ENCODE data around the gene SNAP29.
A peak's percentile ranks its signal among the peaks of the same experiment; 100 is the strongest.
"Not testable (repeated sequence)": the region's sequence is repeated elsewhere in the genome, so short reads cannot be mapped to it uniquely, and the experiment has no call there.

SNAP29 gene

DNA sequence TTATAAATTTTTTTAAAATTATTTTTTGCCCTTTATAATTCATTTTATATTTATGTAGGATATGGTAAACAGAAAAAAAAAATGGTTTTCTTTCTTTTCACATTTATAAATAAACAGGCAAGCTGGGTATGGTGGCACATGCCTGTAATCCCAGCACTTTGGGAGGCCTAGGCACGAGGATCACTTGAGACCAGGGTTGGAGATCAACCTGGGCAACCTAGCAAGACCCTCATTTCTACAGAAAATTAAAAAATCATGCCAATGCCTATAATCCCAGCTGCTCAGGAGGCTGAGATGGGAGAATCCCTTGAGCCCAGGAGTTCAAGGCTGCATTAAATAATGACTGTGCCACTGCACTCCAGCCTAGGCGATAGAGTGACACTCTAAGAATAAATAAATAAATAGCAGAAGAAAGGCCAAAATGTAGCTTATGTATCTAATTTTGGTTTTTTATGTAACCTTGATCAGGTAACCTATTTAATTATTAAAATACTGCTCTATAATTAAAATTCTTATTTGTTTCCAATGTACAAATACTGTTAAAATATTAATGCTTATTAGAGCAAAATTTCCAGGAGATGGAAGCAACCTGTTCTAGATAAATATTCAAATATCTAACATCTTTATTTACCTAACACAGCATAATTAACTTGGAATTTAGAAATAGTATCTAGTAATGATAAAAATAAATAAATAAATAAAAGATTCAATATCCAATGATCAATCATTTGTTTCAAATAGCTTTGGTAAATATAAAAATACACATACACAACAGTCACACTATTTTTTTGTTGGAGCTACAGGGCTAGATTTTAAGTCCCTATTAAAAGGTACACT lies 21.6 kb upstream of the SNAP29 start:
- no peak for DNase-seq (ENCODE audit: low spot score)

DNA sequence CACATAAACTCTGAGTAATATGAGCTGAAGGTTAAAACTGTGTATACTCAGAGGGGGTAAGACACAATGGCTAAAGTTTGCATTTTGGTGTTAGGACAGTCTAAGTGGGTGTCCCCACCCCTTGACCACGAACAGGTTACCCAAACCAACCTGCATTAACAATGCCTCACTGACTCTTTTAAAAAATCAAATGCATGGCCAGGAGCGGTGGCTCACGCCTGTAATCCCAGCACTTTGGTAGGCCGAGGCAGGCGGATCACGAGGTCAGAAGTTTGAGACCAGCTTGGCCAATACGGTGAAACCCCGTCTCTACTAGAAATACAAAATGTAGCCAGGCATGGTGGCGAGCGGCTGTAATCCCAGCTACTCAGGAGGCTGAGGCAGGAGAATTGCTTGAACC lies 19.5 kb upstream of the SNAP29 start:
- DNase-seq (ENCODE audit: low spot score): not testable (repeated sequence)

DNA sequence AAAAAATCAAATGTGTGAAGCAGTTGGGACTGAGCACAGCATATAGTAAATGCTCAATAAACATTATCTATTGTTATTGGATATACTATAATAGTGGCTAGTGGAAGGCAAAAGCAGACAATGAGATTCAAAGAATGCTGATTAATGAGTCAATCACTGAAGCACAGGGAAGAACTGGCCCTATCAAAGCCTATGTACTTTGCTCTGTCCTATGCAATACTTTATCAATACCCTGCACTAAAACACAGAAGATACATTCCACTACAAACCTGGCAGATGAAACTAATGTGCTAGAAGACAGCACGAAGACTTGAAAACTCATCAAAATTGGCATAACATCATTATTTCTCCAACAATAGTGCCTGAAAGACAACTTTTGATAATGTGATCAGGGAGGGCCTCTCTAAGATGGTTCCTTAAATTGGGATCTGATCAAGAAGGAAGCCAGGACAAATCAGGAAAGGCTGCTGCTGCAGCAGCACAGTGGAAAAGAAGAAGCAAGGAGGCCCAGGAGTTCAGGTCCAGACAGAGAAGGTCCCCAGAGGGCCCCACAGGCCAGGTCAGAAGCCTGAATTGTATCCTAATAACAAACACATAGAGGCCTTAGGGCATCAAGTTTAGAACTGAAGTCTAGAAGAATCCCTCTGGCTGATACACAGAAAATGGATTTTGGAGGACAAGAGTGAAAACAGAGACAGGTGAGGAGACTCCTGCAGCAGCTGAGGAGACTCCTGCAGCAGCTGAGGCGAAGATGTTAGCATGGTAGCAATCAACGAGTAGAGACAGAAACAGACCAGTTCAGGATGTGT lies 18.8 kb upstream of the SNAP29 start:
- DNase-seq (ENCODE audit: low spot score): no peak

DNA sequence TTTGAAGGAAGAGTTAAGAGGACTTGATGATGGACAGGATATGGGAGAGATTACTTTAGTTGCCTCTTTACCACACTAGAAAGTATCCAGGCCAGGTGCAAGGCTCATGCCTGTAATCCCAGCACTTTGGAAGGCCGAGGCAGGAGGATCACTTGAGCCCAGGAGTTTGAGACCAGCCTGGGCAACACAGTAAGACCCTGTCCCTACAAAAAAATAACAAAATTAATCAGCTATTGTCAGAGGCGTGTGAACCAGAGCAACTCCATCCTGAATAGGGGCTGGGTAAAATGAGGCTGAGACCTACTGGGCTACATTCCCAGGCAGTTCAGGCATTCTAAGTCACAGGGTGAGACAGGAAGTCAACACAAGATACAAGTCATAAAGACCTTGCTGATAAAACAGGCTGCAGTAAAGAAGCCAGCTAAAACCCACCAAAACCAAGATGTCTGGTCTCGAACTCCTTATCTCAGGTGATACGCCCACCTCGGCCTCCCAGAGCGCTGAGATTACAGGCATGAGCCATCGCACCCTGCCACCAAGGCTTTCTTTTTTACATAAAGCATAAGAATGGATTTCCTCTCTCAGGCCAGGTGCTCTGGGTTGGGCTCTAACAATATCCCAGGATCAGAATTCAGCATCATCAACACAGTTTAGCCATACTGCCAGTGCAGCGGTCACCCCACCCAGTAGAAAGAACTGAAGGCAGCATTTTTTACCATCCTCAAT lies 18.0 kb upstream of the SNAP29 start:
- DNase-seq (ENCODE audit: low spot score): no peak

DNA sequence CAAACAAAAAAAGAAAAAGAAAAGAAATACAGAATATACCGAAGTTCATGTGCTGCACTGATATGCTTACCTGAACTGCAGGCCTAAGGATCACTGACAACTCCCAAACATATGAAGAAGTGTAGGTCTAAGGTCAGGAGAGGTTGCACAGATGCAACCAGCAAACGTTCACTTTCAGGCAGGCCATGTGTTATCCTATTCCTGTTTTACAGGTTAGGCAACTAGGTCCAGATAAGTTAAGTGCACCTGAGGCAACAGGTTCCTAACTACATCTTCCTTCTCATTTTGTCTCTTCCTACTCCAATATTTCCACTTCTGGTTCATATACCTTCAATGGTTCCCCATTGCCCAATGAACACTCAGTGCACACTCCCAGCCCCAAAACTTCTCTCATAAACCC lies 15.3 kb upstream of the SNAP29 start:
- DNase-seq (ENCODE audit: low spot score): no peak

DNA sequence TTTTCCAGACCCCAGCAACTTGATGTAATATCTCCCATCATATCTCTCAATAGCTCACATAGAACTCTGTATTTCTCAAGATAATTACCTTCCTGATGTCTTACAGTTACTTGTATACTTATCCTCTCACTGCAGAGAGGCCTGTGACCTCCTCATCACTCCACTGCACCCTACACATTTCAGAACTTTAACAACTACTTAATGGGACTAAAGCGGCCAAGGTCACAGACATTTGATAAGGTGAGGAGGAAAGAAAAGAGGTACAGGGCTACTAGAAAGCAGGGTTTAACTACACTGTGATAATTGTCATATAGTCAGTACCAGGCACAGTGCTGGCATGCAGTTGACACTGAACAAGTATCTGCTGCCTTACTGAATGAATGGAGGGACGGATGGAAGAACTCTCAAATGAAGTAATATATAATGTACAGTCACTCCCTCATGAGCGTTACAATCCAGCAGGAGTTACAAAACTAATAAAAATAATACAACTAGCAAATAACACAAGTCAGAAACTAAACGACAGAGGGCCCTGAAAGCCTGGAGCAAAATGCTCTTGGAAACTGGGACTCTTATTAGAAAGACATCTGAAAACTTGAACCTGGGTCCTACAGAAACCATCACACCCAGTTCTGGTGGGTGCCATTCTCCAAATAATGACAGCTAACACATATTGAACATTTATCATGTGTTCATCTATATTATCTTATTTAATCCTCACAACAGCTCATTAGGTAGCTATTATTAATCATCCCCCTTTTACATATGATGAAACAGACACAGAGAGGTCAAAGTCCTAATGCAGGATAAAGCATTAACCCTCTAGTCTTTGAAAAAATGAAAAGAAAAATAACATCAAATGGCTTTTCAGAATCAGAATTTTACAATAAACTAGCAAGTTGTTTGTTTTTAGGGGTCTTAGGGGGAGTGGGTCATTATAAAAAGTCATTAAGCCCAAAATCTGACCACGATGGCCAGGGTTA lies 14.5 kb upstream of the SNAP29 start:
- no peak for DNase-seq (ENCODE audit: low spot score)

DNA sequence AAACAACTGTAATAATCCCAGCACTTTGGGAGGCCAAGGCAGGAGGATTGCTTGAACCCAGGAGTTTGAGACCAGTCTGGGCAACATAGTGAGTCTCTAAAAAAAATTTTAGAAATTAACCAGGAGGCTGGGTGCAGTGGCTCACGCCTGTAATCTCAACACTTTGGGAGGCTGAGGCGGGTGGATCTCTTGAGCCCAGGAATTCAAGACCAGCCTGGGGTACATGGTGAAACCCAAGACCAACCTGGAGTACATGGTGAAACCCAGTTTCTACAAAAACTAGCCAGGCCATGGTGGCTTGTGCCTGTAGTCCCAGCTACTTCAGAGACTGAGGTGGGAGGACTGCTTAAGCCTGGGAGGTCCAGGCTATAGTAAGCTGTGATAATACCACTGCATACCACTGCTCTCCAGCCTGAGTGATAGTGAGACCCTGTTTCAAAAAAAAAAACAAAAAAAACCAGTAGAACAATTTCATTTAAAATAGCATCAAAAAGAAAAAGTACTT lies 11.4 kb upstream of the SNAP29 start:
- DNase-seq (ENCODE audit: low spot score): no peak

DNA sequence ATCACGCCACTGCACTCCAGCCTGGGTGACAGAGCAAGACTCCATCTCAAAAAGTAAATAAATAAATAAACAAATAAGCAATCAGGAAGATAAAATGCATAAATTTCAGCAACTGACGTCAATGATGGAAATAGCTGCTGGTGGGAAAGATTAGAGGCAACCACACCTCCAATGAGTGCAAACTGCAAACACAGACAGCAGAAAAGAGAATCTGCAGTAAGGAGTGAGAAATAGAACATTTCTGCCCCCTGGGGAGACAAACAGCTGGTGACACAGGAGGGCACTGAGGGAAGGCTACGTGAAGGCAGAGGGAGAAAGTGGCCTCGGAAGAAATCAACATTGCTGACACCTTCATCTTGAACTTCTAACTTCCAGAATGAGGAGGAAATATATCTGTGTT lies 6.7 kb upstream of the SNAP29 start:
- no peak for DNase-seq (ENCODE audit: low spot score)

DNA sequence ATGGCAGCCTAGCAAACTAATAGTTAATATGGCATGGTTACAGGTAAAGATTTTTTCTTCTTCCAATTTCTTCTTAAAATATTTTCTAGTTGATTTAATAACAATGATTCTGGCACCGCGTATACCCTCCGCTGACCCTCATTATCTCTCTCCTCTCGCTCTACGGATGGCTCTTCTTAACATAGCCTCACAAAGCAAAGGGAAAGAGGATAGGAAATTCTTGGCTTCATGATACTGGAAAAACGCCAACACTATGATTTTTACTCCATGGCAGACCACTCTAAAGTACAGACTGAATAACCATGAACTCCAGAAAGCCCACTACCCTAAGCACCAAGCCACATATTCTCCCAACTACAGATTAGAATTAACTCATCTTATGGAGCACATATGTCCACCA lies 6.3 kb upstream of the SNAP29 start:
- DNase-seq (ENCODE audit: low spot score): no peak

DNA sequence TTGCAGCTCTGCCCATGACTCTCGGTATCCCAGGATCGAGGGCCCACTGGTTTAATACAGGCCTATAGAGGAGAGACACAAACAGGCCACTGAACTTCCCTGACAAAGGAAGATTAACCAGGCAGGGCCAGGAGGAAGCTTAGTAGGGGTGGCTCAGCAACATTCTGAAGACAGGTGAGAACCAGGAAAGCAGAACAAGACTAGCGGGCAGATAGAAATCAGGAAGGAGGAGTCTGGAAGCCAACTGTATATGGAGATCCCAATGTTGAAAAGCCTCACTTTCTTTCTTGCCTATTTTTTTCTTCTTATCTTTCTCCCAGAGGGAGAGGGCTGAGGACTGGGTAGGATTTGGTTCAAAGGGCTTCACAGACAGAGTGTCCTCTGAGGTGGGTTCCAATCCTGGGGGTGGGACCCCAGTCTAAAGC lies 5.6 kb upstream of the SNAP29 start:
- no peak for DNase-seq (ENCODE audit: low spot score)

DNA sequence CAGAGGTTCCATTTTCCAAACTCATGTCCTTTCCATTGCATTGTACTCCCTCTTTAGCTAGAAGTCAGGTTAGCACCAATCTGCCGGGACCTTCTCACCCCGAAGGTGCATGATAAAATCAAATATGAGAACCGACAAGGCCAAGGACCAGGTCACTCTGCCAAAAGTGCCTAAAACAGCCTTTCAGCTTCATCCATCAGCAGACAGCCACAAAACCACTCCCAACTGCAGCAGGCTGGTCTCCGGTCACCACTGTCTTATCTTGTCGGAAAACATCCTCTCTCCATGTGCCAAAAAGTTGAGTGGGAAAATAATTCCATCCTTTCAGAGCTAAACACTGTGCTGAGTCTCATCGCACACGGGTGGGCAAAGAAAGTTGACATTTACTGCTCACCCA lies 1.6 kb upstream of the SNAP29 start:
- DNase-seq (ENCODE audit: low spot score): no peak

DNA sequence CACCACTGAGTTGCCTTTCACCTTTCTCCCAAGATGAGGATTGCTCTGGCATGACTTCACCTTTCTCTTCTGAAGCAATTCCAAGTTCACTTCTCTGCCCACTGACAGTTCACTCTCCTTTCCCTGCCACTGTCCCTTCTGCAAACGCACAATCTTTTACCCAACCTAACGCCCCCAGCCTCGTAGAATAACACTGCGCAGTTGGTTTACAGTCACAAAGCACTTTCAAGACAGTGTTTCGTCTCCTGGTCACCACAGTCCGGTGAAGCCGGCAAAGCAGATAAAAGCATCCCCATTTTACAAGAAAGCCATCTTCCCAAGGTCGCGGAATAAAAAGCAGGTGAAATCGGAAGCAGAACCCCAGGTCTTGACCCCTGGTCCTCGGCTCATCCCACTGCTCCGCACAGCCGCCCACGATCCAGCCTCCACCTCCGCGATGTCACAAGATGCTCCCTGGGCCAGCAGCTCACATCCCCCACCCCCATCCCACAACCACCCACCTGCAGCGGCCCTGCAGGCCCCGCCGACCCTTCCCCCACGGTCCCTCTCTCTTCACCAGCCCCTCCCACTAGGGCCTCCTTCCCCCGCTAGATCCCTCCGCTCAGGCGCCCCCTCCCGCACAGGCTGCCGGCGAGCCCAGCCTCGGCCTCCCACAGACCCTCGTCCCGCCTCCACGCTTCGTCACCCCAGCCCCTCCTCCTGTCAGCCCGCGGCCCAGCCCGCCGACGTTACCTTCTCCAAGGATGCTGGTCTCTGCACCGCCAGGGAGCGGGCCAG lies 781 bp upstream of the SNAP29 start:
- DNase-seq (ENCODE audit: low spot score): peak; percentile 60

DNA sequence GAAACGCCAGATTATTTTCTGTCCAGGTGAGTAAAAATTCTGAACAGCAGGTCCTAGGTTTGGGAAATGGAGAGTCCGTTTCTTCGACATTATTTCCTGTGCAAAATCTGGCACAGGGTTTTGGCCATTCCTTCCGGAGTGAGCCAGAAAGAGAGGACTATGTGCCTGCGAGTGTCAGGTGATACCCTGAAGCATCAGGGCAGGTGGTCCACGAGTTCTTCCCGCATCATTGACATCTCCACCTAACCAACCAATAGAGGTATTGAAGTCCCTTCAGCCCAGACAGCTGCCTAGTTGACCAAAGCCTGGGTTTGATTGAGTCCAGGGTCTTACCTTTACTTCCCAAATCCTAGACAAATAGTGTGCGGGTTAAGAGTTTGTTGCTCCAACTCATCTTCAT lies 808 bp downstream of the SNAP29 start:
- no peak for DNase-seq (ENCODE audit: low spot score)

DNA sequence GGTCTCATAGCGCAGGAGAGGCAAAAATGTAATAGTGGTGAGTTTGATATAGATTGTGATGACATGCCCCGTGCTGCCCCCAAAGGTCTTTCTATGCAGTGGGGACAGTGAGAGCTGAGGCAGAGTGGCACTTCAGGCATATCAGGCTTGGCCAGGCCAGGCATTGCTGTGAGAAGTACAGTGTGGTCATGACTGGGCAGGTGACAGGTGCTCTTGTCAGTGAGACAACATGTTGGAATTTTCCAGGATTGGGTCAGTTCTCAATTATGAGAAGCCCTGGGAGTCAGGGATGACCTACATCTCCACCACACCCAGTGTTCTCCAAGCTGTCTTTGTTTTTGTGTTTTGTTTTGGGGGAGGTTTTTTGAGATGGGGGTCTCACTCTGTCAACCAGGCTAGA lies 3.7 kb downstream of the SNAP29 start:
- DNase-seq (ENCODE audit: low spot score): no peak

DNA sequence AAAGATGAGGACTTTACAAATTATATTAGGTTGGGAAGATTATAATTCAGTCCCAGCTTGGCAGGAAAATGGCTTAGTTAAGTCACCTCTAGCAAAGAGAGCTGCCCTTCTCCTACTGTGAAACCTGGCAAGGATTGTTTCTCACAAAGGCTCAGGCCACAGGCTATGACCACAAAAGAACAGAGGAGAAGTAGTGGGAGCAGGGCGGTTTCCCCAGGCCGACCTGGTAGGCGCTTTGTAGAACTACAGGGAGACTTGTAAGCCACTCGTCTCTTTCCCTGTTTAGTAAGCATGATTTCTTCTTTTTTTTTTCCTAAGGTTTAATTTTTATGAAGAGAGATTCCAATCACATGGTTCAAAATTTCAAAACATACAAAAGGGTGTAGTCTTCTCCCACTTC lies 4.6 kb downstream of the SNAP29 start:
- DNase-seq (ENCODE audit: low spot score): no peak

DNA sequence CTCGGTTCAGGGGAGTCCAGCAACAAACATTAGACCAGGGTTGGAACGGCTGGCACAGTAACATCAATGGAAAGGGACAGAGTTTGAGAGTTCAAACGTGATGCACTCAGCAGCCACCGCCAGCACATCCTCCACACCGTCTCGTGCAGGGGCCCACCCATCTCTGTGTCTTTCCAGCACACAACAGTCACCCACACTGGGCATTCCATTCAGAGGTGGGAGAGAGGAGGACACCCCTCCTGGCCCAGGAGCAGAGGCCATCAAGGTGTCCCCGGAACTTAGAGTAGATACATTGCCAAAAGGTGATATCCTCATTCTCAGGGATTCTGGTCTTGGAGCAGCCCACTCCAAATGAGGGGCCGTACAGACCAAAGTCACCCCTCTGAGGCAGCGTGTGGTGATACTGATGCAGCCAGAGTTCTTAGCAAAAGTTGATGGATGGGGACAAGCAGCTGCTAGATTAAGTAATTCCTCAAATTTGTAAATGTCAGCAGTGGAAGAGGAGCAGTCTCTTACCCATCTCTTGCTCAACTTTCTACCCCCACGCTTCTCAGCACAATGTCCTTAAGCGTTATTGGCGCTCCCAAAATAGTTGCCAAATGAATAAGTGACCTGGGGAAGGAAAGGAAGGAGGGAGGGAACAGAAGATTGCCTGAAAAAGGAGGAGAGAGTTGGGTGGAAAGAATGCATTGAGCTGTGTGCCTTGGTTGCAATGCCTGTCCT lies 5.5 kb downstream of the SNAP29 start:
- no peak for DNase-seq (ENCODE audit: low spot score)

DNA sequence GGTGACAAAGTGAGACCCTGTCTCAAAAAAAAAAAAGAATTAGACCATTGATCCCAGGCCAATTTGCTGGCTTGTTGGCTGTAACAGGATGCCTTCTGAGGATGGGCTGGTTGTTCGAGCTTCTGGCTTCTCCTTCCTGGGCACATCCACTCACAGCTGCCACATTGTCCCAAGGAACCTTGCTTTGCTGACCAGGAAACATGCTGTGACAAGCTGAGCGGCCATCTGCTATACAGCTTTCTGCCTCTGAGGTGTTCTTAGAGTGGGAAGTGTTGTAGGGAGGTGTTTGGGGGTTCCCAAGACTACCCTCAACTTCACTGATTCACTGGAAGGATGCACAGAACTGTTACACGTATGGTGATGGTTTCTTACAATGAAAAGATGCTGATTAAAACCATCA lies 6.5 kb downstream of the SNAP29 start:
- DNase-seq (ENCODE audit: low spot score): no peak

DNA sequence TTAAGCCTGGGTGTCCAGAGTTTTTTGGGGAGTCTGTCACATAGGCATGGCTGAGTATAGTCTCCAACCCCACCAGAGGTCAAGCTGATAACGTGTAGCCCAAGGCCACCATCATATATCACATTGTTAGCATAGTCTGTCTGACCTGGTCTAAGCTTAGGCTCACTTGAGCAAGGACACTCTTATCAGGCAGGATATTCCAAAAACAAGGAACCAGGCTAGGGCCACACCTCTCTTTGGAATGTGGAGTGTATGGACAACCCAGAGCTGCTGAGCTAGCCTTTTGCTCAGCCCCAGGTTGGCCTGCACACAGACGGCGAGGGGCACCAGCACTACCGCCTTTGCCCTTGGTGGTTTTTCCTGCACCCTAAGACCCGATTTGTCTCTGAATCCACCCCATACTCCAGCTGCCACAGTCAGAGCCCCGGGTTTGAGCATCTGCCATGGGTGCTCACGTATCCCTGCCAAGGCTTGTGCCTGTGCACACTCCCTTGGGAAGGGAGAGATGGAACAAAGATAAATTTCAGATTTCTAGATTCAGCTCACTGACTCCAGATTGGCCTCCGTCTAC lies 7.2 kb downstream of the SNAP29 start:
- DNase-seq (ENCODE audit: low spot score): no peak

DNA sequence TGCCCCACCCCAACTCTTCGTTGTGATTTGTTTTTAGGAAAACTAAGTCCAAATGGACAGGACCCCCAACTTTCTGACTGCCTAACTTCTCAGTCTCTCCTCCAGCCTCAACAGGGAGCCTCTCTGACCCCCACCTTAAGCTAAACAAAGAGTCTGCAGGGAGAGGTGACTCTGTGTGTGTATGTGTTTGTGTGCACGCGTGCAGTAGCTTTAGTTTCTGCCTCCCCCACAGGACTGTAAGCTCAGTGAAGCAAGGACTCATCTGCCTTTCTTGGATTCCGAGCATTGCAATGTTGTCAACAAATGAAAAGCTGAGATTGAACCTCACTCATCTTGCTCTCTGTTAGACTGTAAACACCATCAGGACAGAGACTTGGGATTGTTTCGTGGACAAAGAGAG lies 7.9 kb downstream of the SNAP29 start:
- no peak for DNase-seq (ENCODE audit: low spot score)
